Astrocyte (in vitro differentiated cells and primary cell): Measurements from ENCODE around the gene MTARC1. TPM values are rescaled to one million over a fixed set of nuclear protein-coding genes. Genes with fewer than 3 reads are reported as not detected.

ENCODE experiments used
- DNase-seq: peaks from one replicate; pipeline ENCODE4 v3.0.0-alpha.2; 2010; ENCODE audit warnings: low read depth
- FAIRE-seq: peaks from 2 replicates; lab custom pipeline; 2011; peaks lifted over from hg19 to GRCh38; lab: Jason Lieb, UNC
- H2AFZ ChIP-seq: 2 replicates; pipeline ENCODE4 v1.6.0; 2012; ENCODE audit warnings: low read depth, low read length, inconsistent platforms
- H3K27ac ChIP-seq: 2 replicates; pipeline ENCODE4 v1.5.1; 2011; ENCODE audit warnings: low read depth, low read length, inconsistent platforms
- H3K27me3 ChIP-seq: 2 replicates; pipeline ENCODE4 v1.6.0; 2011; ENCODE audit warnings: low read length, inconsistent platforms; ENCODE audit not compliant: insufficient read depth
- H3K36me3 ChIP-seq: 2 replicates; pipeline ENCODE4 v1.5.1; 2011; ENCODE audit warnings: low read length, inconsistent platforms; ENCODE audit not compliant: insufficient read depth
- H3K4me1 ChIP-seq: 2 replicates; pipeline ENCODE4 v1.5.1; 2011; ENCODE audit warnings: low read length, inconsistent platforms; ENCODE audit not compliant: insufficient read depth
- H3K4me2 ChIP-seq: 2 replicates; pipeline ENCODE4 v1.6.0; 2012; ENCODE audit warnings: low read length, inconsistent platforms
- H3K4me3 ChIP-seq: 2 replicates; pipeline ENCODE4 v1.5.1; 2011; ENCODE audit warnings: low read depth, mild to moderate bottlenecking, low read length, inconsistent platforms; ENCODE audit not compliant: insufficient read depth
- H3K79me2 ChIP-seq: 2 replicates; pipeline ENCODE4 v1.6.0; 2012; ENCODE audit warnings: mild to moderate bottlenecking, low read length, inconsistent platforms; ENCODE audit not compliant: insufficient read depth
- H3K9ac ChIP-seq: 2 replicates; pipeline ENCODE4 v1.6.0; 2012; ENCODE audit warnings: mild to moderate bottlenecking, low read length, inconsistent platforms
- H3K9me3 ChIP-seq: 2 replicates; pipeline ENCODE4 v1.5.1; 2012; ENCODE audit warnings: low read depth, mild to moderate bottlenecking, low read length, inconsistent platforms; ENCODE audit not compliant: insufficient read depth
- H4K20me1 ChIP-seq: 2 replicates; pipeline ENCODE4 v1.6.0; 2012; ENCODE audit warnings: low read length, inconsistent platforms; ENCODE audit not compliant: insufficient read depth
- H3K27ac Mint-ChIP-seq: one replicate; pipeline ENCODE4 v1.8.0; 2021; ENCODE audit warnings: mild to moderate bottlenecking, mixed read lengths; ENCODE audit not compliant: unreplicated experiment
- H3K27me3 Mint-ChIP-seq: one replicate; pipeline ENCODE4 v1.8.0; 2021; ENCODE audit warnings: low read depth, mixed read lengths; ENCODE audit not compliant: unreplicated experiment
- H3K36me3 Mint-ChIP-seq: one replicate; pipeline ENCODE4 v1.8.0; 2021; ENCODE audit warnings: low read depth, mixed read lengths; ENCODE audit not compliant: unreplicated experiment
- H3K4me1 Mint-ChIP-seq: one replicate; pipeline ENCODE4 v1.8.0; 2021; ENCODE audit warnings: low read depth, mixed read lengths; ENCODE audit not compliant: unreplicated experiment
- H3K4me3 Mint-ChIP-seq: one replicate; pipeline ENCODE4 v1.8.0; 2021; ENCODE audit warnings: mild to moderate bottlenecking, moderate library complexity, mixed read lengths; ENCODE audit not compliant: unreplicated experiment
- H3K9me3 Mint-ChIP-seq: one replicate; pipeline ENCODE4 v1.8.0; 2021; ENCODE audit warnings: mild to moderate bottlenecking, mixed read lengths; ENCODE audit not compliant: unreplicated experiment
- CTCF ChIP-seq: IDR thresholded peaks from 2 replicates; pipeline ENCODE4 v1.5.1; 2011; ENCODE audit warnings: low read depth, mild to moderate bottlenecking, inconsistent platforms, low read length, moderate library complexity; ENCODE audit not compliant: insufficient read depth
- EZH2 ChIP-seq: IDR thresholded peaks from 2 replicates; pipeline ENCODE4 v1.6.1; 2012; ENCODE audit warnings: mild to moderate bottlenecking, low read length, inconsistent platforms; ENCODE audit not compliant: insufficient read depth
- total RNA-seq: library from RNA; stranded (reverse); gene quantifications from 2 replicates; pipeline ENCODE4 v1.2.1, GENCODE V29; 2021

The MTARC1 gene
- total RNA-seq, 1 donor from 2014 or later = 8.5 TPM

GRCh38 chr1:220789532-220790147 is 2.9 kb downstream of the MTARC1 start:
- FAIRE-seq (no peak), DNase-seq (no peak)
- H4K20me1 ChIP-seq = no peaks in the 10 kb centered on the region
- H3K79me2 ChIP-seq = no peaks in the 10 kb centered on the region
- TF ChIP-seq EZH2 = no peak
- TF ChIP-seq CTCF = no peak
- H3K9ac ChIP-seq = no peak overlapping the region
- H2AFZ ChIP-seq = no peak overlapping the region
- H3K4me2 ChIP-seq = no peak overlapping the region
- H3K4me1 ChIP-seq = peaks cover 9% of the 10 kb centered on the region
- H3K27me3 Mint-ChIP-seq = peaks cover 6% of the 10 kb centered on the region
- H3K27ac ChIP-seq = no peak overlapping the region
- H3K27me3 ChIP-seq = no peaks in the 10 kb centered on the region
- no peaks in the 10 kb centered on the region for H3K36me3 Mint-ChIP-seq
- no peak overlapping the region for H3K4me3 ChIP-seq
- H3K9me3 Mint-ChIP-seq = no peaks in the 10 kb centered on the region
- no peak overlapping the region for H3K4me3 Mint-ChIP-seq
- peaks cover 6% of the 10 kb centered on the region for H3K4me1 Mint-ChIP-seq
- H3K9me3 ChIP-seq = no peaks in the 10 kb centered on the region
- H3K27ac Mint-ChIP-seq = no peak overlapping the region
- H3K36me3 ChIP-seq = no peaks in the 10 kb centered on the region

- FAIRE-seq (no peak), DNase-seq (no peak)
- no peaks in the 10 kb centered on the region for H3K27me3 Mint-ChIP-seq
- H3K4me2 ChIP-seq = no peak overlapping the region
- no peaks in the 10 kb centered on the region for H3K9me3 Mint-ChIP-seq
- no peaks in the 10 kb centered on the region for H4K20me1 ChIP-seq
- no peaks in the 10 kb centered on the region for H3K9me3 ChIP-seq
- TF ChIP-seq CTCF (no peak), EZH2 (no peak)
- no peaks in the 10 kb centered on the region for H3K36me3 Mint-ChIP-seq
- H3K79me2 ChIP-seq = no peaks in the 10 kb centered on the region
- no peaks in the 10 kb centered on the region for H3K36me3 ChIP-seq
- no peak overlapping the region for H2AFZ ChIP-seq
- no peaks in the 10 kb centered on the region for H3K27me3 ChIP-seq
- H3K27ac ChIP-seq = no peak overlapping the region
- H3K4me3 Mint-ChIP-seq = no peak overlapping the region
- H3K9ac ChIP-seq = no peak overlapping the region
- H3K27ac Mint-ChIP-seq = no peak overlapping the region
- H3K4me3 ChIP-seq = no peak overlapping the region
- peaks cover 6% of the 10 kb centered on the region for H3K4me1 Mint-ChIP-seq
- peaks cover 9% of the 10 kb centered on the region for H3K4me1 ChIP-seq
These were observed 4.6 kb downstream of the MTARC1 start for GRCh38 chr1:220791285-220791684.

GRCh38 chr1:220791956-220792355 is 5.2 kb downstream of the MTARC1 start:
- Mint-ChIP-seq H3K27me3 (no peaks in the 10 kb centered on the region), H3K27ac (no peak overlapping the region), H3K4me1 (peaks cover 6% of the 10 kb centered on the region), H3K9me3 (no peaks in the 10 kb centered on the region), H3K36me3 (no peaks in the 10 kb centered on the region), H3K4me3 (no peak overlapping the region)
- no peak overlapping the region for H3K4me2 ChIP-seq
- no peaks in the 10 kb centered on the region for H3K36me3 ChIP-seq
- H3K9me3 ChIP-seq = no peaks in the 10 kb centered on the region
- no peak overlapping the region for H3K9ac ChIP-seq
- no peaks in the 10 kb centered on the region for H4K20me1 ChIP-seq
- H3K4me3 ChIP-seq = no peak overlapping the region
- TF ChIP-seq CTCF (no peak), EZH2 (no peak)
- no peaks in the 10 kb centered on the region for H3K79me2 ChIP-seq
- no peaks in the 10 kb centered on the region for H3K27me3 ChIP-seq
- H3K27ac ChIP-seq = no peak overlapping the region
- peaks cover 9% of the 10 kb centered on the region for H3K4me1 ChIP-seq
- DNase-seq (no peak), FAIRE-seq (no peak)
- no peak overlapping the region for H2AFZ ChIP-seq
